ENCODE results near the gene TOP2A.

- TF ChIP-seq CTCF (IDR thresholded peaks at IDR 0.05; ENCODE audit: borderline replicate concordance, extremely low read depth, low read length, poor library complexity, severe bottlenecking) (no peak), EZH2 (IDR thresholded peaks at IDR 0.05; ENCODE audit: borderline replicate concordance, low read depth, low read length, severe bottlenecking) (no peak)
Measured at GRCh38 chr17:40447148-40447644, 29.5 kb upstream of the TOP2A start.

All from DND-41 (cell line).